DND-41 (cell line): ENCODE measurements around the gene GADD45G.

Source experiments
- CTCF ChIP-seq: IDR thresholded peaks from 2 replicates; pipeline ENCODE4 v1.5.1; 2012; ENCODE audit warnings: borderline replicate concordance, low read length, moderate library complexity, mild to moderate bottlenecking; ENCODE audit not compliant: poor library complexity, severe bottlenecking; ENCODE audit errors: extremely low read depth
- EZH2 ChIP-seq: IDR thresholded peaks from 3 replicates; pipeline ENCODE4 v1.6.1; 2012; ENCODE audit warnings: borderline replicate concordance, low read depth, mild to moderate bottlenecking, moderate library complexity, low read length, inconsistent platforms; ENCODE audit not compliant: severe bottlenecking

GRCh38 chr9:89649039-89649691, 44.4 kb downstream of the GADD45G start:
- TF ChIP-seq CTCF (no peak), EZH2 (no peak)
